ENCODE data around the gene MAPK10. TPM values are rescaled to one million over a fixed set of nuclear protein-coding genes. Genes with fewer than 3 reads are reported as not detected.

Gene MAPK10
- total RNA-seq, 1 experiment from 2014 or later: 5.2 TPM

- no peak for TF ChIP-seq CTCF (IDR thresholded peaks at IDR 0.05)
- TF ChIP-seq, protein P1, sequence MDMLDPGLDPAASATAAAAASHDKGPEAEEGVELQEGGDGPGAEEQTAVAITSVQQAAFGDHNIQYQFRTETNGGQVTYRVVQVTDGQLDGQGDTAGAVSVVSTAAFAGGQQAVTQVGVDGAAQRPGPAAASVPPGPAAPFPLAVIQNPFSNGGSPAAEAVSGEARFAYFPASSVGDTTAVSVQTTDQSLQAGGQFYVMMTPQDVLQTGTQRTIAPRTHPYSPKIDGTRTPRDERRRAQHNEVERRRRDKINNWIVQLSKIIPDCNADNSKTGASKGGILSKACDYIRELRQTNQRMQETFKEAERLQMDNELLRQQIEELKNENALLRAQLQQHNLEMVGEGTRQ (CRISPR knock-in tag; IDR thresholded peaks at IDR 0.05): no peak
- TF ChIP-seq OVOL2 (CRISPR knock-in tag; IDR thresholded peaks at IDR 0.05; ENCODE audit: borderline replicate concordance): no peak
Measured at GRCh38 chr4:86261636-86262035, 98.2 kb downstream of the MAPK10 start (continued).

- no peaks in the 10 kb centered on the region for H3K36me3 Mint-ChIP-seq
- no peaks in the 10 kb centered on the region for H3K27me3 Mint-ChIP-seq (ENCODE audit: low read depth)
- H3K4me1 Mint-ChIP-seq: no peaks in the 10 kb centered on the region
- CTCF ChIA-PET: no interaction called here
- no peaks in the 10 kb centered on the region for H3K9me3 Mint-ChIP-seq
- no peak for ATAC-seq
- POLR2A ChIA-PET: no interaction called here
- H3K4me3 Mint-ChIP-seq: no peak overlapping the region
- no peak for DNase-seq (ENCODE audit: low spot score)
- no peak overlapping the region for H3K27ac Mint-ChIP-seq
- TF ChIP-seq NFE2L1 (CRISPR knock-in tag; IDR thresholded peaks at IDR 0.05) (no peak), ARID4B (CRISPR knock-in tag; IDR thresholded peaks at IDR 0.05; ENCODE audit: borderline replicate concordance) (no peak), CREM (CRISPR knock-in tag; IDR thresholded peaks at IDR 0.05) (no peak), ZNF423 (CRISPR knock-in tag; IDR thresholded peaks at IDR 0.05) (no peak), CTCF (IDR thresholded peaks at IDR 0.05) (no peak), MLX (CRISPR knock-in tag; IDR thresholded peaks at IDR 0.05) (no peak), CREB1 (CRISPR knock-in tag; IDR thresholded peaks at IDR 0.05) (no peak), ZNF219 (CRISPR knock-in tag; IDR thresholded peaks at IDR 0.05; ENCODE audit: borderline replicate concordance) (no peak), ZNF263 (CRISPR knock-in tag; IDR thresholded peaks at IDR 0.05; ENCODE audit: low read depth) (no peak)
- TF ChIP-seq, protein P2, sequence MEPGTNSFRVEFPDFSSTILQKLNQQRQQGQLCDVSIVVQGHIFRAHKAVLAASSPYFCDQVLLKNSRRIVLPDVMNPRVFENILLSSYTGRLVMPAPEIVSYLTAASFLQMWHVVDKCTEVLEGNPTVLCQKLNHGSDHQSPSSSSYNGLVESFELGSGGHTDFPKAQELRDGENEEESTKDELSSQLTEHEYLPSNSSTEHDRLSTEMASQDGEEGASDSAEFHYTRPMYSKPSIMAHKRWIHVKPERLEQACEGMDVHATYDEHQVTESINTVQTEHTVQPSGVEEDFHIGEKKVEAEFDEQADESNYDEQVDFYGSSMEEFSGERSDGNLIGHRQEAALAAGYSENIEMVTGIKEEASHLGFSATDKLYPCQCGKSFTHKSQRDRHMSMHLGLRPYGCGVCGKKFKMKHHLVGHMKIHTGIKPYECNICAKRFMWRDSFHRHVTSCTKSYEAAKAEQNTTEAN (CRISPR knock-in tag; IDR thresholded peaks at IDR 0.05): no peak
- TF ChIP-seq, protein P3, sequence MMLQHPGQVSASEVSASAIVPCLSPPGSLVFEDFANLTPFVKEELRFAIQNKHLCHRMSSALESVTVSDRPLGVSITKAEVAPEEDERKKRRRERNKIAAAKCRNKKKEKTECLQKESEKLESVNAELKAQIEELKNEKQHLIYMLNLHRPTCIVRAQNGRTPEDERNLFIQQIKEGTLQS (CRISPR knock-in tag; conservative IDR thresholded peaks at IDR 0.05): no peak
- TF ChIP-seq, protein P4, sequence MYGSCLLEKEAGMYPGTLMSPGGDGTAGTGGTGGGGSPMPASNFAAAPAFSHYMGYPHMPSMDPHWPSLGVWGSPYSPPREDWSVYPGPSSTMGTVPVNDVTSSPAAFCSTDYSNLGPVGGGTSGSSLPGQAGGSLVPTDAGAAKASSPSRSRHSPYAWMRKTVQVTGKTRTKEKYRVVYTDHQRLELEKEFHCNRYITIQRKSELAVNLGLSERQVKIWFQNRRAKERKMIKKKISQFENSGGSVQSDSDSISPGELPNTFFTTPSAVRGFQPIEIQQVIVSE (CRISPR knock-in tag; IDR thresholded peaks at IDR 0.05; ENCODE audit: borderline replicate concordance): no peak
- TF ChIP-seq, protein P5, sequence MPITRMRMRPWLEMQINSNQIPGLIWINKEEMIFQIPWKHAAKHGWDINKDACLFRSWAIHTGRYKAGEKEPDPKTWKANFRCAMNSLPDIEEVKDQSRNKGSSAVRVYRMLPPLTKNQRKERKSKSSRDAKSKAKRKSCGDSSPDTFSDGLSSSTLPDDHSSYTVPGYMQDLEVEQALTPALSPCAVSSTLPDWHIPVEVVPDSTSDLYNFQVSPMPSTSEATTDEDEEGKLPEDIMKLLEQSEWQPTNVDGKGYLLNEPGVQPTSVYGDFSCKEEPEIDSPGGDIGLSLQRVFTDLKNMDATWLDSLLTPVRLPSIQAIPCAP (CRISPR knock-in tag; IDR thresholded peaks at IDR 0.05): no peak
Measured at GRCh38 chr4:86256086-86256485, 103.8 kb downstream of the MAPK10 start.

Measured in WTC11 (cell line).